IMR-90 (cell line): ENCODE results near the gene VEPH1.

Experiments
- BHLHE40 ChIP-seq: fragments of 150-350 bp; IDR thresholded peaks from 2 replicates; pipeline ENCODE4 v1.6.1; 2016; ENCODE audit warnings: mild to moderate bottlenecking, low read depth, low read length
- CTCF ChIP-seq: conservative IDR thresholded peaks from 2 replicates; pipeline ENCODE4 v1.5.1; 2012; ENCODE audit warnings: mild to moderate bottlenecking, low read depth, low read length, improper control_type of control experiment
- POLR2A ChIP-seq: IDR thresholded peaks from 2 replicates; pipeline ENCODE4 v1.6.1; 2012; ENCODE audit warnings: mild to moderate bottlenecking, low read depth, low read length

- no peak for TF ChIP-seq POLR2A
- TF ChIP-seq CTCF, result no peak
- TF ChIP-seq BHLHE40, result no peak
Observed at GRCh38 chr3:157327837-157328236, 175.4 kb downstream of the VEPH1 start.
